H1 (cell line): ENCODE data around the gene B3GALT5. TPM values are rescaled to one million over a fixed set of nuclear protein-coding genes. Genes with fewer than 3 reads are reported as not detected.

Experiments used
- CTCF ChIA-PET: fragments of 300-600 bp; sonication (Branson Sonifier 250); formaldehyde crosslinking; loops from one replicate; lab custom pipeline; 2021; ENCODE audit not compliant: partially characterized antibody; lab: Charles Lee
- POLR2A ChIA-PET: fragments of 300-600 bp; sonication (Branson Sonifier 250); formaldehyde crosslinking; loops from one replicate; lab custom pipeline; 2021; ENCODE audit warnings: inconsistent platforms; ENCODE audit not compliant: partially characterized antibody; lab: Charles Lee
- DNase-seq, 2 experiments: peaks; one replicate each; pipeline versions ENCODE4 v3.0.0 to v3.0.0-alpha.2; 2010 to 2022; ENCODE audit warnings: low spot score in 2 of 2, low read depth in 1 of 2, mixed read lengths in 1 of 2
- FAIRE-seq: peaks from 2 replicates; lab custom pipeline; 2011; peaks lifted over from hg19 to GRCh38; lab: Jason Lieb, UNC
- H2AFZ ChIP-seq: 2 replicates; pipeline ENCODE4 v1.8.1; 2012; ENCODE audit warnings: low read length, inconsistent platforms
- H2AK5ac ChIP-seq: 2 replicates; pipeline ENCODE4 v1.6.1; 2013; ENCODE audit warnings: low read depth, low read length
- H2BK120ac ChIP-seq: replicated peaks from 2 replicates; pipeline ENCODE3; 2013; ENCODE audit warnings: low read depth, low read length, inconsistent platforms
- H2BK12ac ChIP-seq: 2 replicates; pipeline ENCODE4 v1.6.1; 2013; ENCODE audit warnings: low read depth, low read length
- H2BK15ac ChIP-seq: 2 replicates; pipeline ENCODE4 v1.6.1; 2013; ENCODE audit warnings: low read length
- H2BK20ac ChIP-seq: 2 replicates; pipeline ENCODE4 v1.6.1; 2013; ENCODE audit warnings: low read length
- H2BK5ac ChIP-seq: 2 replicates; pipeline ENCODE4 v1.6.1; 2013; ENCODE audit warnings: low read depth, low read length
- H3K14ac ChIP-seq: 2 replicates; pipeline ENCODE4 v1.6.1; 2013; ENCODE audit warnings: inconsistent platforms; ENCODE audit not compliant: insufficient read length
- H3K18ac ChIP-seq: 2 replicates; pipeline ENCODE4 v1.6.1; 2013; ENCODE audit warnings: low read length; ENCODE audit errors: extremely low read depth
- H3K23ac ChIP-seq: 2 replicates; pipeline ENCODE4 v1.6.1; 2013; ENCODE audit warnings: inconsistent platforms; ENCODE audit not compliant: insufficient read length
- H3K23me2 ChIP-seq: 2 replicates; pipeline ENCODE4 v1.6.1; 2013; ENCODE audit warnings: low read depth, low read length
- H3K27ac ChIP-seq: 2 replicates; pipeline ENCODE4 v1.6.1; 2011; ENCODE audit warnings: low read depth, low read length, inconsistent platforms
- H3K27me3 ChIP-seq, 4 experiments: replicated peaks in 1 of 4; 1 replicate in 1 of 4; 2 replicates in 3 of 4; pipeline versions ENCODE4 v1.6.1 to v1.8.1; 2011 to 2013; ENCODE audit warnings: low read length in 3 of 4, mild to moderate bottlenecking in 3 of 4, inconsistent platforms in 2 of 4, mixed read lengths in 2 of 4, moderate library complexity in 1 of 4; ENCODE audit not compliant: control insufficient read depth in 3 of 4, insufficient read depth in 3 of 4; ENCODE audit errors: extremely low read depth in 1 of 4
- H3K36me3 ChIP-seq, 4 experiments: 2 replicates each; pipeline versions ENCODE4 v1.6.1 to v1.8.1; 2011 to 2013; ENCODE audit warnings: mild to moderate bottlenecking in 4 of 4, low read length in 3 of 4, moderate library complexity in 2 of 4, control low read depth in 1 of 4, inconsistent platforms in 1 of 4; ENCODE audit not compliant: insufficient read depth in 4 of 4, control insufficient read depth in 2 of 4
- H3K4ac ChIP-seq: replicated peaks from 2 replicates; pipeline ENCODE3; 2013; ENCODE audit warnings: low read length, low read depth, mixed read lengths, inconsistent platforms; ENCODE audit not compliant: insufficient read length
- H3K4me1 ChIP-seq, 4 experiments: replicated peaks in 1 of 4; 1 replicate in 1 of 4; 2 replicates in 3 of 4; pipeline versions ENCODE4 v1.6.1 to v1.8.1; 2011 to 2013; ENCODE audit warnings: low read length in 3 of 4, inconsistent platforms in 2 of 4, mixed read lengths in 1 of 4; ENCODE audit not compliant: insufficient read depth in 4 of 4, control insufficient read depth in 3 of 4
- H3K4me2 ChIP-seq, 2 experiments: 2 replicates each; pipeline versions ENCODE4 v1.6.1 to v1.8.1; 2011 to 2013; ENCODE audit warnings: low read depth in 2 of 2, low read length in 2 of 2, control low read depth in 1 of 2, inconsistent platforms in 1 of 2, mild to moderate bottlenecking in 1 of 2; ENCODE audit not compliant: insufficient read depth in 1 of 2
- H3K4me3 ChIP-seq, 4 experiments: fragments of 200-600, 300-600 bp in 1 of 4; sonication (generic), shearing (Covaris generic), sonication (Bioruptor Twin) in 1 of 4; 2 replicates each; pipeline versions ENCODE4 v1.5.1 to v1.8.1; 2011 to 2016; ENCODE audit warnings: low read length in 4 of 4, low read depth in 3 of 4, control low read depth in 2 of 4, inconsistent platforms in 2 of 4, mild to moderate bottlenecking in 2 of 4, mixed read lengths in 1 of 4, moderate library complexity in 1 of 4; ENCODE audit not compliant: insufficient read depth in 2 of 4; ENCODE audit errors: extremely low read depth in 1 of 4
- H3K56ac ChIP-seq: replicated peaks from 2 replicates; pipeline ENCODE3; 2013; ENCODE audit warnings: low read depth, mild to moderate bottlenecking, mixed read lengths, low read length, inconsistent platforms; ENCODE audit not compliant: insufficient read length
- H3K79me1 ChIP-seq: 2 replicates; pipeline ENCODE4 v1.6.1; 2013; ENCODE audit warnings: low read depth, low read length, control low read depth
- H3K79me2 ChIP-seq, 2 experiments: 2 replicates each; pipeline versions ENCODE4 v1.6.1 to v1.8.1; 2012 to 2013; ENCODE audit warnings: low read length in 2 of 2, mild to moderate bottlenecking in 2 of 2, inconsistent platforms in 1 of 2; ENCODE audit not compliant: insufficient read depth in 2 of 2, control insufficient read depth in 1 of 2
- H3K9ac ChIP-seq, 4 experiments: replicated peaks in 1 of 4; 1 replicate in 1 of 4; 2 replicates in 3 of 4; pipeline versions ENCODE4 v1.6.1 to v1.8.1; 2011 to 2013; ENCODE audit warnings: low read depth in 3 of 4, low read length in 3 of 4, control low read depth in 2 of 4, mild to moderate bottlenecking in 2 of 4, moderate library complexity in 2 of 4, inconsistent platforms in 1 of 4; ENCODE audit errors: extremely low read depth in 1 of 4
- H3K9me3 ChIP-seq, 2 experiments: 2 replicates each; pipeline versions ENCODE4 v1.6.1 to v1.8.1; 2012 to 2013; ENCODE audit warnings: mild to moderate bottlenecking in 2 of 2, moderate library complexity in 2 of 2, control low read depth in 1 of 2, inconsistent platforms in 1 of 2, low read depth in 1 of 2, low read length in 1 of 2, mixed read lengths in 1 of 2; ENCODE audit not compliant: insufficient read depth in 2 of 2
- H4K20me1 ChIP-seq, 2 experiments: replicated peaks in 1 of 2; 2 replicates each; pipeline versions ENCODE3 to v1.8.1; 2011 to 2013; ENCODE audit warnings: inconsistent platforms in 2 of 2, low read length in 2 of 2, mild to moderate bottlenecking in 1 of 2; ENCODE audit not compliant: insufficient read depth in 2 of 2, control insufficient read depth in 1 of 2
- H4K5ac ChIP-seq: 2 replicates; pipeline ENCODE4 v1.6.1; 2013; ENCODE audit warnings: low read length, low read depth, mixed read lengths, inconsistent platforms; ENCODE audit not compliant: insufficient read length
- H4K8ac ChIP-seq: 2 replicates; pipeline ENCODE4 v1.8.0; 2013; ENCODE audit warnings: mild to moderate bottlenecking, moderate library complexity, low read length, inconsistent platforms; ENCODE audit not compliant: insufficient read depth; ENCODE audit errors: extremely low read depth
- H4K91ac ChIP-seq: replicated peaks from 2 replicates; pipeline ENCODE3; 2013; ENCODE audit warnings: low read length, mixed read lengths, inconsistent platforms; ENCODE audit not compliant: insufficient read length
- ASH2L ChIP-seq: fragments of 200-600, 300-600 bp; sonication (generic); IDR thresholded peaks from one replicate; pipeline ENCODE4 v1.7.1; 2017; ENCODE audit warnings: low read length
- CBX5 ChIP-seq: fragments of 300-800, 300-1000 bp; sonication (generic); IDR thresholded peaks from 2 replicates; pipeline ENCODE4 v1.7.1; 2016; ENCODE audit warnings: antibody characterized with exemption, low read length, low read depth
- CHD2 ChIP-seq: IDR thresholded peaks from 2 replicates; pipeline ENCODE4 v1.6.1; 2012; ENCODE audit warnings: low read length, improper control_type of control experiment
- HDAC6 ChIP-seq: IDR thresholded peaks from one replicate; pipeline ENCODE4 v1.7.1; 2012; ENCODE audit warnings: low read depth, mild to moderate bottlenecking, inconsistent platforms, low read length, moderate library complexity
- KDM4A ChIP-seq: IDR thresholded peaks from one replicate; pipeline ENCODE4 v1.7.1; 2012; ENCODE audit warnings: low read depth, mild to moderate bottlenecking, moderate library complexity, low read length, inconsistent platforms; ENCODE audit not compliant: severe bottlenecking
- KDM5A ChIP-seq: fragments of 200-600 bp; IDR thresholded peaks from 2 replicates; pipeline ENCODE4 v1.7.1; 2012; ENCODE audit warnings: mild to moderate bottlenecking, low read length, inconsistent platforms, mixed read lengths
- MAX ChIP-seq: IDR thresholded peaks from 2 replicates; pipeline ENCODE4 v1.6.1; 2012; ENCODE audit warnings: inconsistent platforms
- NRF1 ChIP-seq: IDR thresholded peaks from 2 replicates; pipeline ENCODE4 v1.6.1; 2011; ENCODE audit warnings: mild to moderate bottlenecking, low read depth, low read length, improper control_type of control experiment
- POU5F1 ChIP-seq: IDR thresholded peaks from 2 replicates; pipeline ENCODE4 v1.6.1; 2011; ENCODE audit warnings: low read depth, mild to moderate bottlenecking, low read length, moderate library complexity
- RAD21 ChIP-seq, 2 experiments: IDR thresholded peaks in 1 of 2; conservative IDR thresholded peaks in 1 of 2; 2 replicates each; pipeline ENCODE4 v1.6.1; 2011; ENCODE audit warnings: low read depth in 2 of 2, low read length in 2 of 2, improper control_type of control experiment in 1 of 2, inconsistent platforms in 1 of 2, mild to moderate bottlenecking in 1 of 2, moderate library complexity in 1 of 2
- TCF12 ChIP-seq: IDR thresholded peaks from 2 replicates; pipeline ENCODE4 v1.6.1; 2011; ENCODE audit warnings: low read depth, mild to moderate bottlenecking, low read length
- ZNF274 ChIP-seq: IDR thresholded peaks from 2 replicates; pipeline ENCODE4 v1.7.0; 2012; ENCODE audit warnings: low read length, borderline replicate concordance; ENCODE audit errors: extremely low read depth
- WGBS, 2 experiments: shearing (Covaris generic) in 1 of 2; methylation state at CpG; one replicate each; pipeline versions ENCODE4 v1.1.6 to v1.1.7; 2013 to 2015; ENCODE audit warnings: low lambda C conversion rate in 2 of 2, mixed read lengths in 2 of 2, inconsistent platforms in 1 of 2, low coverage in 1 of 2, missing lambda C conversion rate in 1 of 2; ENCODE audit not compliant: insufficient replicate concordance in 2 of 2, insufficient coverage in 1 of 2, insufficient read length in 1 of 2; ENCODE audit errors: extremely low coverage in 1 of 2, missing lambda C conversion rate in 1 of 2; 5-methylcytosine and 5-hydroxymethylcytosine counted together
- polyA plus RNA-seq, 7 experiments: library from polyadenylated mRNA; depleted of rRNA in 3 of 7; stranded (reverse) in 5 of 7; unstranded in 2 of 7; fragments of >200 nt in 5 of 7; fragments of 200-250 nt in 2 of 7; gene quantifications; 1 replicate in 5 of 7; 2 replicates in 1 of 7; 4 replicates in 1 of 7; pipeline versions ENCODE4 v1.2.1 to v1.2.3, GENCODE V29; 2011 to 2013; ENCODE audit warnings: missing spikeins in 2 of 7, mixed read lengths in 2 of 7
- total RNA-seq: library from RNA; stranded (reverse); fragmentation: NEBNext Ultra II Directional; extraction: Animal tissue kit (Norgen Biotek cat#: 25700); gene quantifications from 2 replicates; pipeline ENCODE4 v1.2.1, GENCODE V29; 2021

The B3GALT5 gene
- total and polyA plus RNA-seq, 2 of the 8 experiments (the other 6 are each of a cell fraction or from before 2014, with no cell fraction given), result 11.9 to 25.1 TPM

GRCh38 chr21:39632796-39633442 lies 20.2 kb downstream of the B3GALT5 start:
- DNase-seq, result no peak
- H3K23ac ChIP-seq, result no peak overlapping the region
- no peaks in the 10 kb centered on the region for H3K9me3 ChIP-seq
- no peak overlapping the region for H3K4me3 ChIP-seq
- no peaks in the 10 kb centered on the region for H3K27me3 ChIP-seq
- H3K4me2 ChIP-seq, result no peak overlapping the region
- H2BK15ac ChIP-seq, result 0 out of 2 replicates have a peak overlapping the region, but pooled peaks have one; percentile 63
- no peak overlapping the region for H4K91ac ChIP-seq
- H4K8ac ChIP-seq, result no peak overlapping the region
- peaks cover 11 to 98% of the 10 kb centered on the region in 2 experiments; a peak in 3 of 4 replicates for H3K79me2 ChIP-seq
- H4K5ac ChIP-seq, result no peak overlapping the region
- H3K27ac ChIP-seq, result no peak overlapping the region
- no peak overlapping the region for H3K18ac ChIP-seq
- H2BK5ac ChIP-seq, result no peak overlapping the region
- no peak overlapping the region for H2BK20ac ChIP-seq
- ChIA-PET CTCF (interaction anchor here (1.5 to 2.5 kb wide), 5 partner anchors 18 to 114 kb away, joined by 4 to 6 read pairs (median 5); no protein-coding TSS in a partner anchor), POLR2A (interaction anchor here (0.8 to 20.1 kb wide), 5 partner anchors 8 to 178 kb away, joined by 3 to 222 read pairs (median 5); partner anchors contain the start of gene B3GALT5)
- H2BK12ac ChIP-seq, result no peak overlapping the region
- H2AFZ ChIP-seq, result no peak overlapping the region
- H3K4me1 ChIP-seq, result peaks cover 8 to 32% (median 21%) of the 10 kb centered on the region in 4 experiments
- H2AK5ac ChIP-seq, result no peak overlapping the region
- no peak overlapping the region for H3K9ac ChIP-seq
- no peak overlapping the region for H3K14ac ChIP-seq
- 89% methylated on average over 1 of the region's 1 CpG; no CpG with 5 or more reads in 1 of the 2 experiments for WGBS, 2 experiments
- no peak for FAIRE-seq
- H3K79me1 ChIP-seq, result peaks cover 10% of the 10 kb centered on the region; the same call in 1 of the 2 replicates
- H3K36me3 ChIP-seq, result peaks cover 0 to 6% (median 0%) of the 10 kb centered on the region in 4 experiments; a peak in 2 of 8 replicates
- no peak overlapping the region for H3K56ac ChIP-seq
- H3K4ac ChIP-seq, result no peak overlapping the region
- no peaks in the 10 kb centered on the region for H4K20me1 ChIP-seq
- no peaks in the 10 kb centered on the region for H3K23me2 ChIP-seq
- no peak overlapping the region for H2BK120ac ChIP-seq
- TF ChIP-seq NRF1, result no peak
- no peak for TF ChIP-seq KDM5A
- TF ChIP-seq RAD21 (IDR thresholded peaks at IDR 0.05 in 1 of 2, conservative IDR thresholded peaks at IDR 0.05 in 1 of 2; ENCODE audit: low read depth in 2 of 2, low read length in 2 of 2), result no peak
- no peak for TF ChIP-seq KDM4A
- no peak for TF ChIP-seq HDAC6
- no peak for TF ChIP-seq CBX5
- TF ChIP-seq MAX, result no peak
- no peak for TF ChIP-seq ASH2L
- no peak for TF ChIP-seq POU5F1
- no peak for TF ChIP-seq ZNF274
- TF ChIP-seq CHD2, result no peak
- TF ChIP-seq TCF12, result no peak
